ENCODE results near the gene KRTAP5-5. TPM values are rescaled to one million over a fixed set of nuclear protein-coding genes. Genes with fewer than 3 reads are reported as not detected.

KRTAP5-5 gene
- total and polyA plus RNA-seq, 2 donors (not counting 1 experiment from before 2014, with no cell fraction given), result not detected

DNA sequence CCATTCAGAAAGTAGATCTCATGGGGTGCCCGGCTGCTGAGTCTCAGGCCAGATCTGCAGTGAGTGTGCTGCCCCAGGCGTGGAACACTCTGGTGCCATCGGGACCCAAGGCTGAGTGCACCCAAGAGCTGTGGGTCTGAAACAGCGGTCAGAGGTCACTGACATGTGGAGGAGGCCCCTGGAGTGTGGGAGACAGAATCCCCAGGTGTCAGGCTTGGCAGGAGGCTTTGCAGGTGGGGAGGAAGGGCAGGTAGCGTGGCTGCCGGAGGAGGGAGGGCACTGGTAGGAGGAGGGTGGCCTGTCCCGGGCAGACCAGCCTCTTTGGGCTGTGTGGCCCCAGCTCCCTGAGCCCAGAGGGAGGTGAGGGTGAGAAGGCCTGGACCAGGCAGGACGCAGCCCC lies 35.7 kb downstream of the KRTAP5-5 start:
- H3K4me3 ChIP-seq (ENCODE audit: control extremely low read depth in 1 of 5, extremely low read depth in 1 of 5, insufficient read depth in 1 of 5, low read depth in 2 of 5, low read length in 4 of 5), result no peak overlapping the region
- no peaks in the 10 kb centered on the region for H4K20me1 ChIP-seq (ENCODE audit: control insufficient read depth, insufficient read depth, low read length, poor library complexity, severe bottlenecking)
- H3K9ac ChIP-seq (ENCODE audit: low read length), result no peak overlapping the region
- no peaks in the 10 kb centered on the region for H3K4me1 ChIP-seq (ENCODE audit: control insufficient read depth in 2 of 2, insufficient read depth in 2 of 2, low read length in 2 of 2)
- Mint-ChIP-seq H3K27ac (no peak overlapping the region), H3K4me1 (no peaks in the 10 kb centered on the region), H3K4me3 (no peak overlapping the region), H3K27me3 (peaks cover 27% of the 10 kb centered on the region), H3K9me3 (ENCODE audit: insufficient read depth) (no peaks in the 10 kb centered on the region)
- peaks cover 0 to under 1% (median 0%) of the 10 kb centered on the region in 3 donors for H3K9me3 ChIP-seq (ENCODE audit: control extremely low read depth in 1 of 3, control insufficient read depth in 2 of 3, insufficient read depth in 1 of 3, low read length in 2 of 3)
- no peak overlapping the region for H3K4me2 ChIP-seq (replicated peaks; ENCODE audit: low read depth, low read length, poor library complexity, severe bottlenecking)
- DNase-seq (no peak), ATAC-seq (ENCODE audit: low read depth) (no peak)
- ChIA-PET POLR2A (no interaction called here), CTCF (no interaction called here)
- no peak for TF ChIP-seq EZH2 (IDR thresholded peaks at IDR 0.05; ENCODE audit: borderline replicate concordance, insufficient read depth, low read depth, low read length, poor library complexity, severe bottlenecking)
- TF ChIP-seq, protein P1, sequence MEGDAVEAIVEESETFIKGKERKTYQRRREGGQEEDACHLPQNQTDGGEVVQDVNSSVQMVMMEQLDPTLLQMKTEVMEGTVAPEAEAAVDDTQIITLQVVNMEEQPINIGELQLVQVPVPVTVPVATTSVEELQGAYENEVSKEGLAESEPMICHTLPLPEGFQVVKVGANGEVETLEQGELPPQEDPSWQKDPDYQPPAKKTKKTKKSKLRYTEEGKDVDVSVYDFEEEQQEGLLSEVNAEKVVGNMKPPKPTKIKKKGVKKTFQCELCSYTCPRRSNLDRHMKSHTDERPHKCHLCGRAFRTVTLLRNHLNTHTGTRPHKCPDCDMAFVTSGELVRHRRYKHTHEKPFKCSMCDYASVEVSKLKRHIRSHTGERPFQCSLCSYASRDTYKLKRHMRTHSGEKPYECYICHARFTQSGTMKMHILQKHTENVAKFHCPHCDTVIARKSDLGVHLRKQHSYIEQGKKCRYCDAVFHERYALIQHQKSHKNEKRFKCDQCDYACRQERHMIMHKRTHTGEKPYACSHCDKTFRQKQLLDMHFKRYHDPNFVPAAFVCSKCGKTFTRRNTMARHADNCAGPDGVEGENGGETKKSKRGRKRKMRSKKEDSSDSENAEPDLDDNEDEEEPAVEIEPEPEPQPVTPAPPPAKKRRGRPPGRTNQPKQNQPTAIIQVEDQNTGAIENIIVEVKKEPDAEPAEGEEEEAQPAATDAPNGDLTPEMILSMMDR (IDR thresholded peaks at IDR 0.05), result no peak
- 100% methylated on average over 4 of the region's 8 CpGs for WGBS (ENCODE audit: insufficient coverage)
- no peaks in the 10 kb centered on the region for H3K79me2 ChIP-seq (ENCODE audit: control insufficient read depth, insufficient read depth, low read length)
- peaks cover 0 to 19% (median 2%) of the 10 kb centered on the region in 4 experiments for H3K27me3 ChIP-seq (replicated peaks in 1 of 4; ENCODE audit: control extremely low read depth in 1 of 4, control insufficient read depth in 3 of 4, insufficient read depth in 4 of 4, low read length in 3 of 4)
- no peak overlapping the region for H2AFZ ChIP-seq (ENCODE audit: insufficient read depth, low read depth, low read length, poor library complexity, severe bottlenecking)
- no peak overlapping the region for H3K27ac ChIP-seq (ENCODE audit: low read length in 2 of 2)
- no peaks in the 10 kb centered on the region for H3K36me3 ChIP-seq (replicated peaks in 1 of 2; ENCODE audit: control extremely low read depth in 1 of 2, control insufficient read depth in 1 of 2, extremely low read depth in 1 of 2, insufficient read depth in 2 of 2, low read length in 1 of 2)
- intact Hi-C loops (cut with micrococcal nuclease), result no loop called here

DNA sequence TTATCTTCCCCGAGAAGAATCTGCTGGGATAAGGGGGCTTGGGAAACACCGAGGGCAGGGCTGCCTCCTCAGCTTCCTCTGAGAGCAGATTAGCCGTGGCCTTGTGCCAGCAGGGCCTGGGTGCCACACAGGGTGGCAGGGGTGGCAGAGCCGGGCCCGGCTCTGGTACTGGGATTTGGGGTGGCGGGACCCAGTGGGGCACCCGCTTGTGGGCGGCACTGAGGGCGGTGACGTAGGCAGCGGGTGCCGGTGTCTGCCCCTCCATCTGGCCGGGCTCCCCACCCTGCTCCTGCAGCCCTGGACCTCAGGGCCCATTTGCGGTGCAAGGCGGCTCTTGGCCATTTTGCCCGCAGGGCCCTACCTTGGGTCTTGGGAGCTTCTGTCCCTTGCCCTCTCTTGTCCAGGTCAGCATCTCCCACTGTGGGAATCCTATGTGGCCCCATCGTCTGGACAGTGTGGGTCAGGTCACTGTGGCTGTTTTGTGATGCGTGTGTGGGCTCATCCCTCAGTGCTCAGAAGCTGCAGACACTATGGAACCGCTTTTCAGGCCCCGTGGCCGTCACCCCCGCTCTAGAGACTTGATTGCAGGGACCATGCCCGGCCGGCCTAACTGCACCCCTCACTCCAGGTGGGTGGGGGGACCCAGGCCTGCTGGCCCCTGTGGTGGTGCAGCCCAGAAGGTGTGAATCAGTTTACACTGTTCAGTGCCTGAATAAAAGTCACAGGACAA lies 37.7 kb downstream of the KRTAP5-5 start:
- no peak for DNase-seq
- TF ChIP-seq, protein P1 (IDR thresholded peaks at IDR 0.05), result no peak
- no peak for TF ChIP-seq EZH2 (IDR thresholded peaks at IDR 0.05; ENCODE audit: borderline replicate concordance, insufficient read depth, low read depth, low read length, poor library complexity, severe bottlenecking)
- 91% methylated on average over 21 of the region's 24 CpGs for WGBS (ENCODE audit: insufficient coverage)

More for the DNA sequence above, 37.7 kb downstream of the KRTAP5-5 start:
- H3K4me1 ChIP-seq (ENCODE audit: control insufficient read depth in 2 of 2, insufficient read depth in 2 of 2, low read length in 2 of 2), result no peaks in the 10 kb centered on the region
- intact Hi-C loops (cut with micrococcal nuclease), result no loop called here
- H3K27me3 ChIP-seq (replicated peaks in 1 of 4; ENCODE audit: control extremely low read depth in 1 of 4, control insufficient read depth in 3 of 4, insufficient read depth in 4 of 4, low read length in 3 of 4), result peaks cover 0 to 16% (median 2%) of the 10 kb centered on the region in 4 experiments
- peaks cover 0 to 9% (median 0%) of the 10 kb centered on the region in 3 donors for H3K9me3 ChIP-seq (ENCODE audit: control extremely low read depth in 1 of 3, control insufficient read depth in 2 of 3, insufficient read depth in 1 of 3, low read length in 2 of 3)
- POLR2A ChIA-PET, result no interaction called here
- Mint-ChIP-seq H3K27me3 (peaks cover 20% of the 10 kb centered on the region), H3K4me1 (no peaks in the 10 kb centered on the region), H3K27ac (no peak overlapping the region), H3K9me3 (ENCODE audit: insufficient read depth) (no peaks in the 10 kb centered on the region), H3K4me3 (no peak overlapping the region)
- no peak for ATAC-seq (ENCODE audit: low read depth)
- H2AFZ ChIP-seq (ENCODE audit: insufficient read depth, low read depth, low read length, poor library complexity, severe bottlenecking), result no peak overlapping the region
- H3K9ac ChIP-seq (ENCODE audit: low read length), result no peak overlapping the region
- H3K27ac ChIP-seq (ENCODE audit: low read length in 2 of 2), result no peak overlapping the region
- no peaks in the 10 kb centered on the region for H3K79me2 ChIP-seq (ENCODE audit: control insufficient read depth, insufficient read depth, low read length)
- H4K20me1 ChIP-seq (ENCODE audit: control insufficient read depth, insufficient read depth, low read length, poor library complexity, severe bottlenecking), result no peaks in the 10 kb centered on the region
- H3K4me2 ChIP-seq (replicated peaks; ENCODE audit: low read depth, low read length, poor library complexity, severe bottlenecking), result no peak overlapping the region
- H3K36me3 ChIP-seq (replicated peaks in 1 of 2; ENCODE audit: control extremely low read depth in 1 of 2, control insufficient read depth in 1 of 2, extremely low read depth in 1 of 2, insufficient read depth in 2 of 2, low read length in 1 of 2), result no peaks in the 10 kb centered on the region
- CTCF ChIA-PET, result no interaction called here
- H3K4me3 ChIP-seq (ENCODE audit: control extremely low read depth in 1 of 5, extremely low read depth in 1 of 5, insufficient read depth in 1 of 5, low read depth in 2 of 5, low read length in 4 of 5), result no peak overlapping the region

All from B cell (primary cell).